SHP77 treated with DMSO at 0.1 percent for 48 hours (cell line): ENCODE results near the gene IRGQ.
"Not testable (repeated sequence)": the region's sequence is repeated elsewhere in the genome, so short reads cannot be mapped to it uniquely, and the experiment has no call there.

Source experiments
- DNase-seq: peaks from one replicate; lab custom pipeline; 2025; lab: John Stamatoyannopoulos, UW

IRGQ gene

GRCh38 chr19:43625918-43626579, 30.1 kb upstream of the IRGQ start:
- DNase-seq = no peak

- DNase-seq = no peak
Observed at GRCh38 chr19:43624933-43625332, 29.0 kb upstream of the IRGQ start.

GRCh38 chr19:43623889-43624670, 28.1 kb upstream of the IRGQ start:
- DNase-seq = no peak

- no peak for DNase-seq
Observed at GRCh38 chr19:43622956-43623355, 27.0 kb upstream of the IRGQ start.

GRCh38 chr19:43622070-43622469, 26.1 kb upstream of the IRGQ start:
- DNase-seq = no peak

GRCh38 chr19:43620061-43621001, 24.4 kb upstream of the IRGQ start:
- no peak for DNase-seq

- peak; percentile 71 for DNase-seq
Observed at GRCh38 chr19:43619262-43620060, 23.5 kb upstream of the IRGQ start, which contains the start of gene ZNF428. TSS of gene ZNF428 (minus strand) at chr19:43619629. CDS start at chr19:43614304, 5,325 bp downstream.

GRCh38 chr19:43618921-43619261, 23.0 kb upstream of the IRGQ start:
- DNase-seq = peak; percentile 63

GRCh38 chr19:43616954-43617353, 21.0 kb upstream of the IRGQ start:
- DNase-seq = no peak

GRCh38 chr19:43616306-43616705, 20.4 kb upstream of the IRGQ start:
- no peak for DNase-seq

GRCh38 chr19:43612374-43612773, 16.4 kb upstream of the IRGQ start:
- no peak for DNase-seq

- no peak for DNase-seq
Observed at GRCh38 chr19:43611788-43612187, 15.9 kb upstream of the IRGQ start, which contains the start of gene SRRM5. TSS of gene SRRM5 (plus strand) at chr19:43612088. CDS start at chr19:43612122, 34 bp downstream.

GRCh38 chr19:43610493-43610892, 14.6 kb upstream of the IRGQ start:
- no peak for DNase-seq

- DNase-seq = no peak
Observed at GRCh38 chr19:43609872-43610271, 13.9 kb upstream of the IRGQ start.

- DNase-seq = no peak
Observed at GRCh38 chr19:43607238-43608205, 11.6 kb upstream of the IRGQ start.

- DNase-seq = no peak
Observed at GRCh38 chr19:43606569-43607229, 10.8 kb upstream of the IRGQ start.

GRCh38 chr19:43605875-43606568, 10.1 kb upstream of the IRGQ start:
- DNase-seq = no peak

- not testable (repeated sequence) for DNase-seq
Observed at GRCh38 chr19:43600326-43600725, 4.4 kb upstream of the IRGQ start.

GRCh38 chr19:43599635-43600295, 3.8 kb upstream of the IRGQ start:
- DNase-seq = no peak
